OCI-LY7 (cell line): ENCODE measurements around the gene CD74.

ENCODE experiments used
- EZH2phosphoT487 ChIP-seq: fragments of 200-600 bp; sonication (generic); IDR thresholded peaks from 2 replicates; pipeline ENCODE4 v1.6.1; 2018; ENCODE audit warnings: low read depth, borderline replicate concordance, mild to moderate bottlenecking, mixed run types, antibody characterized with exemption, low read length, moderate library complexity, mixed read lengths
- TF ChIP-seq, protein P1 (sequence below): fragments of 200-600 bp; sonication (generic); conservative IDR thresholded peaks from 2 replicates; pipeline ENCODE4 v1.5.1; 2014; ENCODE audit warnings: mild to moderate bottlenecking, antibody characterized with exemption, low read length, moderate library complexity, mixed read lengths

DNA sequence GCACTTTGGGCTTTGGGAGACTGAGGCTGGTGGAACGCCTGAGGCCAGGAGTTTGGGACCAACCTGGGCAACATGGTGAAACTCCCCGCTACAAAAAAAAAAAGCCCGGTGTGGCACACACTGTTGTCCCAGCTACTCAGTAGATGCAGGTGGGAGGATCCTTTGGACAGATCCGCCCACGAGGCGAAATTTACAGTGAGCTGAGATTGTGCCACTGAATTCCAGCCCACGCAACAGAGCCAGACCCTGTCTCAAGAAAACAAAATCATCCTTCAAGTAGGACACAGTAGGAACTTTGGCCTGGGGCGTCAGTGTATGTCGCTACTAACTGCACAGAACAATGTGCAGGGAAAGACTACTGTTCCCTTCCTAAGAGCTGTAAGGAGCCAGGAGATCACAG lies 32.1 kb upstream of the CD74 start:
- TF ChIP-seq, protein P1, sequence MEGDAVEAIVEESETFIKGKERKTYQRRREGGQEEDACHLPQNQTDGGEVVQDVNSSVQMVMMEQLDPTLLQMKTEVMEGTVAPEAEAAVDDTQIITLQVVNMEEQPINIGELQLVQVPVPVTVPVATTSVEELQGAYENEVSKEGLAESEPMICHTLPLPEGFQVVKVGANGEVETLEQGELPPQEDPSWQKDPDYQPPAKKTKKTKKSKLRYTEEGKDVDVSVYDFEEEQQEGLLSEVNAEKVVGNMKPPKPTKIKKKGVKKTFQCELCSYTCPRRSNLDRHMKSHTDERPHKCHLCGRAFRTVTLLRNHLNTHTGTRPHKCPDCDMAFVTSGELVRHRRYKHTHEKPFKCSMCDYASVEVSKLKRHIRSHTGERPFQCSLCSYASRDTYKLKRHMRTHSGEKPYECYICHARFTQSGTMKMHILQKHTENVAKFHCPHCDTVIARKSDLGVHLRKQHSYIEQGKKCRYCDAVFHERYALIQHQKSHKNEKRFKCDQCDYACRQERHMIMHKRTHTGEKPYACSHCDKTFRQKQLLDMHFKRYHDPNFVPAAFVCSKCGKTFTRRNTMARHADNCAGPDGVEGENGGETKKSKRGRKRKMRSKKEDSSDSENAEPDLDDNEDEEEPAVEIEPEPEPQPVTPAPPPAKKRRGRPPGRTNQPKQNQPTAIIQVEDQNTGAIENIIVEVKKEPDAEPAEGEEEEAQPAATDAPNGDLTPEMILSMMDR, result no peak
- no peak for TF ChIP-seq EZH2phosphoT487
